Lower lobe of right lung (tissue), 2 donors: ENCODE data around the gene ADGRG6. TPM values are rescaled to one million over a fixed set of nuclear protein-coding genes. Genes with fewer than 3 reads are reported as not detected.

Experiments used
- ATAC-seq, 2 donors: fragments of 200-7000 bp; cut with Tn5 transposase; one replicate each; pipeline ENCODE4 v1.9.1; 2020 to 2022; ENCODE audit warnings: mild to moderate bottlenecking in 2 of 2, moderate library complexity in 2 of 2
- DNase-seq: peaks from one replicate; pipeline ENCODE4 v3.0.0-alpha.2; 2020
- H3K27ac ChIP-seq: fragments of 200-600 bp; one replicate; pipeline ENCODE4 v1.8.0; 2022
- H3K27me3 ChIP-seq: fragments of 200-600 bp; one replicate; pipeline ENCODE4 v1.8.0; 2022; ENCODE audit warnings: low read depth
- H3K36me3 ChIP-seq: fragments of 200-600 bp; one replicate; pipeline ENCODE4 v1.8.0; 2022; ENCODE audit warnings: mild to moderate bottlenecking
- H3K4me1 ChIP-seq: fragments of 200-600 bp; one replicate; pipeline ENCODE4 v1.8.0; 2022
- H3K4me3 ChIP-seq: fragments of 200-600 bp; one replicate; pipeline ENCODE4 v1.8.0; 2022; ENCODE audit warnings: mild to moderate bottlenecking
- H3K9me3 ChIP-seq: fragments of 200-600 bp; one replicate; pipeline ENCODE4 v1.8.0; 2022
- CTCF ChIP-seq: fragments of 200-600 bp; IDR thresholded peaks from one replicate; pipeline ENCODE4 v1.8.0; 2022; ENCODE audit warnings: antibody characterized with exemption, mild to moderate bottlenecking
- intact Hi-C: fragments of 100-400 bp; cut with DNase I; formaldehyde crosslinking; loops from one replicate; pipeline ENCODE4 v1.11.0; 2022
- total RNA-seq: library from RNA; stranded (reverse); fragmentation: NEBNext Ultra II Directional; extraction: Animal tissue kit (Norgen Biotek cat#: 25700); gene quantifications from one replicate; pipeline ENCODE4 v1.2.1, GENCODE V29; 2021
- donor health status: DM: no; HTN: yes; CAD: no; lungs with severe emphysema.

ADGRG6 gene
- total RNA-seq, 1 donor from 2014 or later: 35.7 TPM

GRCh38 chr6:142387997-142388815, 86.4 kb downstream of the ADGRG6 start:
- peak; percentile 62 for TF ChIP-seq CTCF
- Histone ChIP-seq H3K4me1 (no peaks in the 10 kb centered on the region), H3K4me3 (no peak overlapping the region), H3K27me3 (no peaks in the 10 kb centered on the region), H3K36me3 (no peaks in the 10 kb centered on the region), H3K9me3 (no peaks in the 10 kb centered on the region), H3K27ac (no peak overlapping the region)
- DNase-seq: no peak
- peak in 1 of 2 donors; percentile 61 for ATAC-seq
- intact Hi-C loops: no loop called here

GRCh38 chr6:142395266-142395665, 93.5 kb downstream of the ADGRG6 start:
- Histone ChIP-seq H3K27me3 (no peaks in the 10 kb centered on the region), H3K27ac (no peak overlapping the region), H3K4me3 (no peak overlapping the region), H3K4me1 (no peaks in the 10 kb centered on the region), H3K36me3 (no peaks in the 10 kb centered on the region), H3K9me3 (no peaks in the 10 kb centered on the region)
- TF ChIP-seq CTCF: no peak
- no peak for ATAC-seq
- intact Hi-C loops: no loop called here
- no peak for DNase-seq

- Histone ChIP-seq H3K36me3 (no peaks in the 10 kb centered on the region), H3K4me3 (no peak overlapping the region), H3K27ac (no peak overlapping the region), H3K4me1 (no peaks in the 10 kb centered on the region), H3K27me3 (no peaks in the 10 kb centered on the region), H3K9me3 (no peaks in the 10 kb centered on the region)
- DNase-seq (no peak), ATAC-seq (no peak)
- intact Hi-C loops: no loop called here
- TF ChIP-seq CTCF: no peak
Observed at GRCh38 chr6:142395768-142396231, 94.0 kb downstream of the ADGRG6 start.

GRCh38 chr6:142398353-142398752, 96.5 kb downstream of the ADGRG6 start:
- H3K27ac ChIP-seq: no peak overlapping the region

GRCh38 chr6:142399739-142400138, 97.9 kb downstream of the ADGRG6 start:
- Histone ChIP-seq H3K27ac (no peak overlapping the region), H3K4me3 (no peak overlapping the region), H3K36me3 (no peaks in the 10 kb centered on the region), H3K9me3 (no peaks in the 10 kb centered on the region), H3K27me3 (no peaks in the 10 kb centered on the region), H3K4me1 (no peaks in the 10 kb centered on the region)
- DNase-seq: no peak
- no peak for TF ChIP-seq CTCF
- intact Hi-C loops: no loop called here
- no peak for ATAC-seq

More at GRCh38 chr6:142398353-142398752, 96.5 kb downstream of the ADGRG6 start:
- intact Hi-C loops: no loop called here
- H3K4me1 ChIP-seq: no peaks in the 10 kb centered on the region
- H3K27me3 ChIP-seq: no peaks in the 10 kb centered on the region
- DNase-seq (no peak), ATAC-seq (no peak)
- H3K4me3 ChIP-seq: no peak overlapping the region
- no peaks in the 10 kb centered on the region for H3K36me3 ChIP-seq
- no peak for TF ChIP-seq CTCF
- no peaks in the 10 kb centered on the region for H3K9me3 ChIP-seq
